Jurkat, Clone E6-1 (cell line): Measurements from ENCODE around the gene RNF39.
"Not testable (repeated sequence)": the region's sequence is repeated elsewhere in the genome, so short reads cannot be mapped to it uniquely, and the experiment has no call there.

Experiments used
- DNase-seq: peaks from one replicate; pipeline ENCODE4 v3.0.0-alpha.2; 2011; ENCODE audit warnings: low read depth, low spot score
- H3K4me3 ChIP-seq: 2 replicates; pipeline ENCODE4 v1.5.1; 2011; ENCODE audit warnings: mild to moderate bottlenecking, low read length, control low read depth, moderate library complexity

The RNF39 gene

GRCh38 chr6:30063315-30063714, 12.3 kb downstream of the RNF39 start:
- H3K4me3 ChIP-seq, result no peak overlapping the region
- DNase-seq, result no peak

- DNase-seq, result no peak
- peak overlapping the region; percentile 96 for H3K4me3 ChIP-seq
Measured at GRCh38 chr6:30062471-30063178, 12.9 kb downstream of the RNF39 start.

GRCh38 chr6:30061858-30062458, 13.6 kb downstream of the RNF39 start:
- peak overlapping the region; percentile 96 for H3K4me3 ChIP-seq
- peak; percentile 73 for DNase-seq

- peak within 1 kb of the TSS; percentile 96 for H3K4me3 ChIP-seq
- DNase-seq, result peak; percentile 91
Measured at GRCh38 chr6:30061092-30061857, 14.3 kb downstream of the RNF39 start, which contains the start of gene POLR1H. TSS of gene POLR1H (plus strand) at chr6:30061265. CDS start at chr6:30061525, 260 bp downstream.

GRCh38 chr6:30060606-30061091, 14.9 kb downstream of the RNF39 start:
- H3K4me3 ChIP-seq, result peak overlapping the region; percentile 96
- no peak for DNase-seq

- no peak overlapping the region for H3K4me3 ChIP-seq
- DNase-seq, result no peak
Measured at GRCh38 chr6:30055513-30055912, 20.1 kb downstream of the RNF39 start.

- H3K4me3 ChIP-seq, result no peak overlapping the region
- DNase-seq, result no peak
Measured at GRCh38 chr6:30053682-30054081, 21.9 kb downstream of the RNF39 start.

- H3K4me3 ChIP-seq, result no peak overlapping the region
- no peak for DNase-seq
Measured at GRCh38 chr6:30047220-30047619, 28.3 kb downstream of the RNF39 start.

- no peak overlapping the region for H3K4me3 ChIP-seq
- DNase-seq, result no peak
Measured at GRCh38 chr6:30044630-30045029, 30.9 kb downstream of the RNF39 start.

GRCh38 chr6:30043744-30044143, 31.8 kb downstream of the RNF39 start:
- DNase-seq, result no peak
- H3K4me3 ChIP-seq, result no peak overlapping the region

GRCh38 chr6:30042914-30043313, 32.7 kb downstream of the RNF39 start:
- H3K4me3 ChIP-seq, result no peak overlapping the region
- DNase-seq, result no peak

GRCh38 chr6:30042476-30042875, 33.1 kb downstream of the RNF39 start:
- H3K4me3 ChIP-seq, result no peak overlapping the region
- no peak for DNase-seq

- no peak for DNase-seq
- H3K4me3 ChIP-seq, result no peak overlapping the region
Measured at GRCh38 chr6:30041821-30042220, 33.7 kb downstream of the RNF39 start.

GRCh38 chr6:30041221-30041620, 34.3 kb downstream of the RNF39 start:
- DNase-seq, result no peak
- no peak overlapping the region for H3K4me3 ChIP-seq

- DNase-seq, result peak; percentile 20
Measured at GRCh38 chr6:30037182-30037788, 38.3 kb downstream of the RNF39 start.

GRCh38 chr6:30035784-30036183, 39.8 kb downstream of the RNF39 start:
- no peak overlapping the region for H3K4me3 ChIP-seq
- DNase-seq, result no peak

More at GRCh38 chr6:30037182-30037788, 38.3 kb downstream of the RNF39 start:
- no peak overlapping the region for H3K4me3 ChIP-seq

- not testable (repeated sequence) for DNase-seq, H3K4me3 ChIP-seq
Measured at GRCh38 chr6:30033440-30033839, 42.1 kb downstream of the RNF39 start.

- no peak overlapping the region for H3K4me3 ChIP-seq
- DNase-seq, result no peak
Measured at GRCh38 chr6:30031381-30031780, 44.2 kb downstream of the RNF39 start.

GRCh38 chr6:30029588-30029987, 46.0 kb downstream of the RNF39 start:
- no peak for DNase-seq
- no peak overlapping the region for H3K4me3 ChIP-seq
